SK-N-SH (cell line): ENCODE data around the gene MYO18A.

Source experiments
- CHD2 ChIP-seq: fragments of 150-350 bp; IDR thresholded peaks from 2 replicates; pipeline ENCODE4 v1.6.1; 2018; ENCODE audit warnings: low read length; ENCODE audit not compliant: partially characterized antibody
- ELF1 ChIP-seq: IDR thresholded peaks from 2 replicates; pipeline ENCODE4 v1.4.0; 2012
- EP300 ChIP-seq, 2 experiments: IDR thresholded peaks; 2 replicates each; pipeline versions ENCODE4 v1.4.0 to v1.6.1; 2012; ENCODE audit warnings: borderline replicate concordance in 1 of 2, low read depth in 1 of 2, low read length in 1 of 2
- EZH2phosphoT487 ChIP-seq: fragments of 200-600 bp; sonication (generic); IDR thresholded peaks from 2 replicates; pipeline ENCODE4 v1.6.1; 2017; ENCODE audit warnings: low read depth, mixed run types, mild to moderate bottlenecking, antibody characterized with exemption, moderate library complexity, borderline replicate concordance
- MXI1 ChIP-seq: IDR thresholded peaks from 2 replicates; pipeline ENCODE4 v1.6.1; 2012; ENCODE audit warnings: mild to moderate bottlenecking, low read depth, low read length, improper control_type of control experiment
- POLR2AphosphoS5 ChIP-seq: IDR thresholded peaks from 2 replicates; pipeline ENCODE4 v1.6.1; 2012; ENCODE audit warnings: low read depth, low read length
- RAD21 ChIP-seq: IDR thresholded peaks from 2 replicates; pipeline ENCODE4 v1.6.1; 2012; ENCODE audit warnings: mild to moderate bottlenecking, low read length
- SIN3A ChIP-seq: IDR thresholded peaks from 2 replicates; pipeline ENCODE4 v1.6.1; 2012; ENCODE audit warnings: low read depth, mild to moderate bottlenecking, low read length, moderate library complexity, borderline replicate concordance
- TAF1 ChIP-seq: IDR thresholded peaks from 2 replicates; pipeline ENCODE4 v1.6.1; 2012; ENCODE audit warnings: low read depth, mild to moderate bottlenecking, low read length, moderate library complexity, borderline replicate concordance
- TF ChIP-seq, protein P1 (sequence below): fragments of 200-600 bp; sonication (generic); IDR thresholded peaks from 2 replicates; pipeline ENCODE4 v1.6.1; 2017; ENCODE audit warnings: antibody characterized with exemption, mild to moderate bottlenecking, moderate library complexity
- TF ChIP-seq, protein P2 (sequence below): IDR thresholded peaks from 2 replicates; pipeline ENCODE4 v1.6.1; 2012; ENCODE audit warnings: mild to moderate bottlenecking, low read depth, low read length, moderate library complexity
- TF ChIP-seq, protein P3 (sequence below): fragments of 150-350 bp; IDR thresholded peaks from 2 replicates; pipeline ENCODE4 v1.6.1; 2017; ENCODE audit warnings: antibody characterized with exemption, low read length, low read depth, borderline replicate concordance

DNA sequence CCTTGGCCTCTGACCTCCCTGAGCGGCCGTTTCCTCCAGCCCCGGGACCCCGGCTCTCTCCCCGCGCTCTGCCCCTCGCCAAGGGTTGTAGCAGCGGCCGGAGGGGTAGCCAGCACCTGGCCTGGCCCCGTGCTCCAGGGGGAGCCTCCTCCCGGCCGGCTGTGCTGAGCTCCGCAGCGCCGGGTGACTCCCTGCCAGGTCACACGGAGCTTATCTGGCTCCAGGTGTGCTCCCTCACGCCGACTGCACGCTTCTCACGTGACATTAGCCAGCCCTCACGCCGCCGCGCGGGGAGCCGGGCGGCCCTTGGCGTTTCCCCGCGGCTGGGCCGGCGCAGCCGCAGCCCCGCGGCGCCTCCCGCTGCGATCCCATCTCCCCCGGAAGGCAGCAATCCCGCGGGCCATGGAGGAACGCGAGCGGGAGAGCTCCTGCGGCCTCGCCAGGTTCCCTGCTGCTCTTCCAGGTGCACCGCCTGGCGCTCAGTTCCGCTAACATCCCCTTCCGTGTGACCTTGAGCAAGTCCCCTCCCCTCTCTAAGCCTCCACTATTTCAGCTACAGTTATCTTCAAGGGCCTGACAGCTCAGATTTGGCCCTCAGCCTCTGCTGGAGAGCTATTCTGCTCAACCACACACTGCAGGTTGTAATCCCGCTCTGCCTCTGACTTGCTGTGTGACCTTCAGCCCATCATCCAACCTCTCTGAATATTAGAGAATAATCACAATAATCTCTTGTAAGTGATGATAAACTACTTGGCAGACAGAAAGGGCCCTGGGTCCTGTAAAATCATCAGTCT lies 3.4 kb downstream of the MYO18A start:
- TF ChIP-seq, protein P1, sequence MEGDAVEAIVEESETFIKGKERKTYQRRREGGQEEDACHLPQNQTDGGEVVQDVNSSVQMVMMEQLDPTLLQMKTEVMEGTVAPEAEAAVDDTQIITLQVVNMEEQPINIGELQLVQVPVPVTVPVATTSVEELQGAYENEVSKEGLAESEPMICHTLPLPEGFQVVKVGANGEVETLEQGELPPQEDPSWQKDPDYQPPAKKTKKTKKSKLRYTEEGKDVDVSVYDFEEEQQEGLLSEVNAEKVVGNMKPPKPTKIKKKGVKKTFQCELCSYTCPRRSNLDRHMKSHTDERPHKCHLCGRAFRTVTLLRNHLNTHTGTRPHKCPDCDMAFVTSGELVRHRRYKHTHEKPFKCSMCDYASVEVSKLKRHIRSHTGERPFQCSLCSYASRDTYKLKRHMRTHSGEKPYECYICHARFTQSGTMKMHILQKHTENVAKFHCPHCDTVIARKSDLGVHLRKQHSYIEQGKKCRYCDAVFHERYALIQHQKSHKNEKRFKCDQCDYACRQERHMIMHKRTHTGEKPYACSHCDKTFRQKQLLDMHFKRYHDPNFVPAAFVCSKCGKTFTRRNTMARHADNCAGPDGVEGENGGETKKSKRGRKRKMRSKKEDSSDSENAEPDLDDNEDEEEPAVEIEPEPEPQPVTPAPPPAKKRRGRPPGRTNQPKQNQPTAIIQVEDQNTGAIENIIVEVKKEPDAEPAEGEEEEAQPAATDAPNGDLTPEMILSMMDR, result no peak
- TF ChIP-seq MXI1, result 0 out of 2 replicates have a peak, but pooled peaks have one; percentile 23
- TF ChIP-seq ELF1, result no peak
- TF ChIP-seq EP300 (IDR thresholded peaks at IDR 0.05; ENCODE audit: borderline replicate concordance in 1 of 2, low read depth in 1 of 2, low read length in 1 of 2), result no peak
- no peak for TF ChIP-seq RAD21
- TF ChIP-seq POLR2AphosphoS5, result no peak
- TF ChIP-seq EZH2phosphoT487, result no peak
- no peak for TF ChIP-seq TAF1
- TF ChIP-seq SIN3A, result no peak
- TF ChIP-seq, protein P2, sequence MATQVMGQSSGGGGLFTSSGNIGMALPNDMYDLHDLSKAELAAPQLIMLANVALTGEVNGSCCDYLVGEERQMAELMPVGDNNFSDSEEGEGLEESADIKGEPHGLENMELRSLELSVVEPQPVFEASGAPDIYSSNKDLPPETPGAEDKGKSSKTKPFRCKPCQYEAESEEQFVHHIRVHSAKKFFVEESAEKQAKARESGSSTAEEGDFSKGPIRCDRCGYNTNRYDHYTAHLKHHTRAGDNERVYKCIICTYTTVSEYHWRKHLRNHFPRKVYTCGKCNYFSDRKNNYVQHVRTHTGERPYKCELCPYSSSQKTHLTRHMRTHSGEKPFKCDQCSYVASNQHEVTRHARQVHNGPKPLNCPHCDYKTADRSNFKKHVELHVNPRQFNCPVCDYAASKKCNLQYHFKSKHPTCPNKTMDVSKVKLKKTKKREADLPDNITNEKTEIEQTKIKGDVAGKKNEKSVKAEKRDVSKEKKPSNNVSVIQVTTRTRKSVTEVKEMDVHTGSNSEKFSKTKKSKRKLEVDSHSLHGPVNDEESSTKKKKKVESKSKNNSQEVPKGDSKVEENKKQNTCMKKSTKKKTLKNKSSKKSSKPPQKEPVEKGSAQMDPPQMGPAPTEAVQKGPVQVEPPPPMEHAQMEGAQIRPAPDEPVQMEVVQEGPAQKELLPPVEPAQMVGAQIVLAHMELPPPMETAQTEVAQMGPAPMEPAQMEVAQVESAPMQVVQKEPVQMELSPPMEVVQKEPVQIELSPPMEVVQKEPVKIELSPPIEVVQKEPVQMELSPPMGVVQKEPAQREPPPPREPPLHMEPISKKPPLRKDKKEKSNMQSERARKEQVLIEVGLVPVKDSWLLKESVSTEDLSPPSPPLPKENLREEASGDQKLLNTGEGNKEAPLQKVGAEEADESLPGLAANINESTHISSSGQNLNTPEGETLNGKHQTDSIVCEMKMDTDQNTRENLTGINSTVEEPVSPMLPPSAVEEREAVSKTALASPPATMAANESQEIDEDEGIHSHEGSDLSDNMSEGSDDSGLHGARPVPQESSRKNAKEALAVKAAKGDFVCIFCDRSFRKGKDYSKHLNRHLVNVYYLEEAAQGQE, result no peak
- no peak for TF ChIP-seq CHD2
- TF ChIP-seq, protein P3, sequence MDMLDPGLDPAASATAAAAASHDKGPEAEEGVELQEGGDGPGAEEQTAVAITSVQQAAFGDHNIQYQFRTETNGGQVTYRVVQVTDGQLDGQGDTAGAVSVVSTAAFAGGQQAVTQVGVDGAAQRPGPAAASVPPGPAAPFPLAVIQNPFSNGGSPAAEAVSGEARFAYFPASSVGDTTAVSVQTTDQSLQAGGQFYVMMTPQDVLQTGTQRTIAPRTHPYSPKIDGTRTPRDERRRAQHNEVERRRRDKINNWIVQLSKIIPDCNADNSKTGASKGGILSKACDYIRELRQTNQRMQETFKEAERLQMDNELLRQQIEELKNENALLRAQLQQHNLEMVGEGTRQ, result no peak
